Activated CD4-positive, alpha-beta memory T cell treated with anti-CD3 and anti-CD28 coated beads for 36 hours (primary cell): ENCODE measurements around the gene EXOC3L2. TPM values are rescaled to one million over a fixed set of nuclear protein-coding genes. Genes with fewer than 3 reads are reported as not detected.
A peak's percentile ranks its signal among the peaks of the same experiment; 100 is the strongest.

Experiments used
- CTCF ChIA-PET: fragments of 350-600 bp; sonication (Branson Sonifier 250); formaldehyde crosslinking; loops from one replicate; lab custom pipeline; 2021; ENCODE audit warnings: antibody characterized with exemption, inconsistent platforms; lab: Charles Lee
- POLR2A ChIA-PET: fragments of 350-600 bp; sonication (Branson Sonifier 250); formaldehyde crosslinking; loops from one replicate; lab custom pipeline; 2021; ENCODE audit warnings: antibody characterized with exemption; lab: Charles Lee
- DNase-seq: peaks from one replicate; pipeline ENCODE4 v3.0.0-alpha.2; 2020
- H3K27ac Mint-ChIP-seq: one replicate; pipeline ENCODE4 v1.8.0; 2021; ENCODE audit warnings: mixed read lengths
- H3K27me3 Mint-ChIP-seq: one replicate; pipeline ENCODE4 v1.8.0; 2021; ENCODE audit warnings: mixed read lengths
- H3K36me3 Mint-ChIP-seq: one replicate; pipeline ENCODE4 v1.8.0; 2021; ENCODE audit warnings: mixed read lengths
- H3K4me1 Mint-ChIP-seq: one replicate; pipeline ENCODE4 v1.8.0; 2021; ENCODE audit warnings: low read depth, mixed read lengths
- H3K4me3 Mint-ChIP-seq: one replicate; pipeline ENCODE4 v1.8.0; 2021; ENCODE audit warnings: mild to moderate bottlenecking, mixed read lengths
- H3K9me3 Mint-ChIP-seq: one replicate; pipeline ENCODE4 v1.8.0; 2021; ENCODE audit warnings: mixed read lengths
- intact Hi-C: fragments of 100-400 bp; cut with micrococcal nuclease; formaldehyde crosslinking; loops from one replicate; pipeline ENCODE4 v1.15.1; 2023
- total RNA-seq, 2 experiments: library from RNA; stranded (reverse); gene quantifications; one replicate each; pipeline ENCODE4 v1.2.3, GENCODE V29; 2021

The EXOC3L2 gene
- total RNA-seq, 2 experiments from 2014 or later = not detected

DNA sequence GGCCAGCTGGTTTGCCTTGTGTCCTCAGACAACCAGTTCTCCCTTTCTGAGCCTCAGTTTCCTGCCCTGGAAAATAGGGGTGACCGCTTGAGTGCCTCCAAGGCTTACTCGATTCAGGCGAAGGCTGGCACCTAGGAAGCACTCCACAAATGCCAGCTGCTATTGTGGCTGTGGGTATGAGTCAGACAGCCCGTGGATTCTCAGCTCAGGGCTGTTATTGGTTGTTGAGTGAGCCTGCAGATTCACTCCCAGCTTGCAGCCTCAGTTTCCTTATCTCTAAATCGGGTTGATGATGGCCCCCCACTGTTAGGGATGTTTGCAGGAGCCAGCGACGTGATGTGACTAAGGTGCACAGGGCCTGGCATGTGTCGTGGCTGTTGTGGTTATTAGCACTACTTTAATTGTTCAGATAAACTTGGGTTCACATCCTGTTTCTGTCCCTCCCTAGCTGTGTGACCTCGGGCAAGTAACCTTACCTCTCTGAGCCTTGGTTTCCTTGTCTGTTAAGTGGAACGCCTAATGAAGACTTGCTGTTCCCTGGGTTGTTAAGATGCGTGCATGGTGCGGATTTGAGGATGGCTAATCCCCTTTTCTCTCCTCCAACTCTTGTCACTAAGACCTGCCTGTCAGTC lies 8.3 kb upstream of the EXOC3L2 start:
- intact Hi-C loops = loop anchor here (5.0 kb wide), 1 partner anchor 84 kb away; no protein-coding TSS in a partner anchor
- Mint-ChIP-seq H3K36me3 (no peaks in the 10 kb centered on the region), H3K4me1 (peaks cover 28% of the 10 kb centered on the region), H3K9me3 (no peaks in the 10 kb centered on the region), H3K27me3 (no peaks in the 10 kb centered on the region), H3K4me3 (peak overlapping the region; percentile 33), H3K27ac (no peak overlapping the region)
- CTCF ChIA-PET = interaction anchor here (1.5 kb wide), 1 partner anchor 86 kb away, joined by 4 read pairs; no protein-coding TSS in a partner anchor
- POLR2A ChIA-PET = no interaction called here
- DNase-seq = peak; percentile 24

- peak; percentile 24 for DNase-seq
- no peaks in the 10 kb centered on the region for H3K36me3 Mint-ChIP-seq
- no peaks in the 10 kb centered on the region for H3K27me3 Mint-ChIP-seq
- H3K27ac Mint-ChIP-seq = no peak overlapping the region
- ChIA-PET CTCF (interaction anchor here (1.3 to 1.5 kb wide), 2 partner anchors 64 to 87 kb away, joined by 3 to 4 read pairs; no protein-coding TSS in a partner anchor), POLR2A (interaction anchor here (0.9 kb wide), 1 partner anchor 73 kb away, joined by 3 read pairs; the partner anchor contains the start of genes BLOC1S3 and TRAPPC6A)
- intact Hi-C loops = loop anchor here (5.0 kb wide), 1 partner anchor 86 kb away; no protein-coding TSS in a partner anchor
- H3K9me3 Mint-ChIP-seq = no peaks in the 10 kb centered on the region
- peaks cover 28% of the 10 kb centered on the region for H3K4me1 Mint-ChIP-seq
- peak overlapping the region; percentile 74 for H3K4me3 Mint-ChIP-seq
Measured at GRCh38 chr19:45251452-45252354, 6.5 kb upstream of the EXOC3L2 start.

- Mint-ChIP-seq H3K9me3 (no peaks in the 10 kb centered on the region), H3K4me3 (peak within 1 kb of the TSS; percentile 74), H3K4me1 (peaks cover 28% of the 10 kb centered on the region), H3K27me3 (peaks cover 3% of the 10 kb centered on the region), H3K36me3 (no peaks in the 10 kb centered on the region), H3K27ac (no peak within 1 kb of the TSS)
- intact Hi-C loops = loop anchor here (5.0 kb wide), 1 partner anchor 86 kb away; no protein-coding TSS in a partner anchor
- ChIA-PET CTCF (interaction anchor here (1.3 kb wide), 1 partner anchor 63 kb away, joined by 3 read pairs; no protein-coding TSS in a partner anchor), POLR2A (interaction anchor here (0.9 kb wide), 1 partner anchor 73 kb away, joined by 3 read pairs; the partner anchor contains the start of genes BLOC1S3 and TRAPPC6A)
- peak; percentile 66 for DNase-seq
Measured at GRCh38 chr19:45250832-45251451, 5.7 kb upstream of the EXOC3L2 start, which contains the start of gene MARK4. TSS of gene MARK4 (plus strand) at chr19:45251271. CDS start at chr19:45251589, 318 bp downstream.

DNA sequence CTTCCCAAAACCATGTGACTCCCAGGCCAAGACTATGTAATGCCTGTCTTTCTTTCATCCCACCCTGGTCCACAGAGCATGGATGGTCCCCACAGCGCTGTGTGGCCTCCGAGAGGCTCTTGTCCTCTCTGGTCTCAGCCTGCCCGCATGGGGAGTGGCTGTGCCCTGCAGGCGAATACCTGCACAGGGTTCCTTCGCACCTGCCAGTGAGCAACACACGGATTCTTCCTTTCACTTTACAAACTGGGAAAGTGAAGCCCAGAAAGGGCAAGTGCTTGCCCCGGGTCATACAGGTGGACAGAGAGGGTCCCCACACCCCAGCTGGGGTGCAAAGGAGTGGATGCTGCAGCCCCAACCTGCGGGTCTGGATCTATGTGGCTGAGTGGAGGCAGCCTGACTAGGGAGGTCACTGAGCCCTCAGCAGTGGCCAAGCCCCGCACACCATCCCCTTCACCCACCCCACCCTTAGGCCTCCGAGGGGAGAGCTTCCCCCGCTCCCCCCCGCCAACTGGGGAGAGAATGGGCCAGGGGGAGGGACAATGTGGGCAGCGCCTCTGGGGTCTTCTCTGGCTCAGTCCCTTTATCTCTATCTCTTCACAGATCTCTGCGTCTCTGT lies 5.1 kb upstream of the EXOC3L2 start:
- no peaks in the 10 kb centered on the region for H3K9me3 Mint-ChIP-seq
- ChIA-PET POLR2A (interaction anchor here (1.1 kb wide), 1 partner anchor 158 kb away, joined by 4 read pairs; the partner anchor contains the start of gene PPP1R37), CTCF (interaction anchor here (1.0 to 1.3 kb wide), 4 partner anchors 63 to 261 kb away, joined by 3 to 5 read pairs (median 3); partner anchors contain the start of genes BLOC1S3 and TRAPPC6A)
- H3K36me3 Mint-ChIP-seq = no peaks in the 10 kb centered on the region
- peaks cover 28% of the 10 kb centered on the region for H3K4me1 Mint-ChIP-seq
- DNase-seq = no peak
- peaks cover 3% of the 10 kb centered on the region for H3K27me3 Mint-ChIP-seq
- intact Hi-C loops = loop anchor here (5.0 kb wide), 1 partner anchor 87 kb away; no protein-coding TSS in a partner anchor
- H3K27ac Mint-ChIP-seq = no peak overlapping the region
- peak overlapping the region; percentile 74 for H3K4me3 Mint-ChIP-seq

DNA sequence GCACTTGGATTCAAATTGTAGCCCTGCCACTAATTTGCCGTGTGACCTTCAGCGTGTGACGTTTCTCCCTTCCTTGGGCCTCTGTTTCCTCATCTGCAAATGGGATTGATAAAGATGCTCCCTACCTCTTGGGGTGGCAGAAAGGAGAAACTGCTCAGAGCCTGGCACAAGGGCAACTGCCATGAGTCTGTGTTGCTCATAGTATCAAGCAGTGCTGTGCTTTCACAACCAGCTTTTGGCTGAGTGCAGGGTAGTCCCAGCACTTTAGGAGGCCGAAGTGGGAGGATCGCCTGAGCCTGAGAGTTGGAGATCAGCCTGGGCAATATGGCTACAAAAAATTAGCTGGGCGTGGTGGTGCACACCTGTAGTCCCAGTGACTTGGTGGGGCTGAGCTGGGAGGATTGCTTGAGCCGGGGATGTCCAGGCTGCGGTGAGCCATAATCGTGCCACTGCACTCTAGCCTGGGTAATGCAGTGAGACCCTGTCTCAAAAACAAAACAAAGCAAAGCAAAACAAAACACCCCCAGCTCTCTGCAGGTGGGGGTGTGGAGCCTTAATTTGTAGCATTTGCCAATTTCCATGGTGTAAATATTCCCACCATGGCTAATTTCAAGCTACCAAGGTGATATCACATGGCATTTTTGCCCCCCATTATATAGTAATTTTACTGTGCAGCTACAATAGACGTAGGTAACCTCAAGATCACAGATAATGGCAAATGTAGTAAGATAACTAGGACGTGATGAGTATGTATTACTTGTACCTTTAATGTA lies 4.2 kb upstream of the EXOC3L2 start:
- peaks cover 8% of the 10 kb centered on the region for H3K27me3 Mint-ChIP-seq
- CTCF ChIA-PET = interaction anchor here (0.6 to 1.5 kb wide), 11 partner anchors 12 to 260 kb away, joined by 3 to 6 read pairs (median 3); partner anchors contain the start of genes BLOC1S3, FOSB and TRAPPC6A
- POLR2A ChIA-PET = interaction anchor here (0.6 to 1.1 kb wide), 2 partner anchors 40 to 157 kb away, joined by 4 to 5 read pairs; partner anchors contain the start of gene PPP1R37
- no peak overlapping the region for H3K27ac Mint-ChIP-seq
- H3K36me3 Mint-ChIP-seq = no peaks in the 10 kb centered on the region
- DNase-seq = no peak
- intact Hi-C loops = loop anchor here (5.0 kb wide), 1 partner anchor 88 kb away; no protein-coding TSS in a partner anchor
- peaks cover 26% of the 10 kb centered on the region for H3K4me1 Mint-ChIP-seq
- H3K4me3 Mint-ChIP-seq = peak overlapping the region; percentile 20
- no peaks in the 10 kb centered on the region for H3K9me3 Mint-ChIP-seq

DNA sequence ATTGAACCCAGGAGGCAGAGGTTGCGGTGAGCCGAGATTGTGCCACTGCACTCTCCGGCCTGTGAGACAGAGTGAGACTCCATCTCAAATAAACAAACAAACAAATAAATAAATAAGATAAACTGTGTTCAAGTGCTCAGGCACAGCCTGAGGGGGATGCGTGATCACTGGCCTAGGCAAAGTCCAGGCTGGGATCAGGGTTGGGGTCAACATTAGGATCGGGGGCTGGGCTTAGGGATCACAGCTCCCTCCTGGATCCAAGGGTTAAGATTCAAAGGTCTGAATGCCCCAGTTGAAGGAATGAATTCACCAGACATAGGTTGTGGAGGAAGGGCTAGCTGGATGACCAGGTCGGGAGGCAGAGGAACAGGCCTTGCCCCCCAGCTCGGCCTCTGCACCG lies 1.9 kb upstream of the EXOC3L2 start:
- intact Hi-C loops = no loop called here
- peaks cover 8% of the 10 kb centered on the region for H3K4me1 Mint-ChIP-seq
- H3K4me3 Mint-ChIP-seq = no peak overlapping the region
- ChIA-PET POLR2A (no interaction called here), CTCF (interaction anchor here (1.2 kb wide), 2 partner anchors 10 to 91 kb away, joined by 3 to 4 read pairs; no protein-coding TSS in a partner anchor)
- H3K9me3 Mint-ChIP-seq = no peaks in the 10 kb centered on the region
- peaks cover 8% of the 10 kb centered on the region for H3K27me3 Mint-ChIP-seq
- no peak for DNase-seq
- H3K27ac Mint-ChIP-seq = no peak overlapping the region
- no peaks in the 10 kb centered on the region for H3K36me3 Mint-ChIP-seq

DNA sequence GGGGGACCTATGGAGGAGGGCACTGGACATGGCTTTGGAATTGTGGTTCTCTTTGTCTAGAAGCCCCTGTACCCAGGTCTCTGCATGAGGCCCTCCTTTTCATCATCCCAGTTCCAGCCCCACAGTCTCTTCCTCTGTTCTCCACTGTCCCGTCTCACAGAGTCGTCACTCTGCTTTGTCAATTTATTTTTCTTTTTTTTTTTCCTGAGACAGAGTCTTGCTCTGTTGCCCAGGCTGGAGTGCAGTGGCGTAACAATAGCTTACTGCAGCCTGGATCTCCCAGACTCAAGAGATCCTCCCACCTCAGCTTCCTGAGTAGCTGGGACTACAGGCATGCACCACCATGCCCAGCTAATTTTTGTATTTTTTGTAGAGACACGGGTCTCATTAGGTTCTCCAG lies 619 bp upstream of the EXOC3L2 start:
- Mint-ChIP-seq H3K4me3 (no peak overlapping the region), H3K27me3 (peaks cover 11% of the 10 kb centered on the region), H3K4me1 (peaks cover 7% of the 10 kb centered on the region), H3K27ac (no peak overlapping the region), H3K9me3 (no peaks in the 10 kb centered on the region), H3K36me3 (no peaks in the 10 kb centered on the region)
- intact Hi-C loops = no loop called here
- POLR2A ChIA-PET = no interaction called here
- no peak for DNase-seq
- CTCF ChIA-PET = interaction anchor here (1.2 kb wide), 1 partner anchor 92 kb away, joined by 3 read pairs; no protein-coding TSS in a partner anchor

- intact Hi-C loops = no loop called here
Measured at GRCh38 chr19:45244133-45244794, 943 bp downstream of the EXOC3L2 start.

GRCh38 chr19:45243144-45243732 lies 2.0 kb downstream of the EXOC3L2 start:
- Mint-ChIP-seq H3K27me3 (peaks cover 11% of the 10 kb centered on the region), H3K9me3 (no peaks in the 10 kb centered on the region), H3K36me3 (no peaks in the 10 kb centered on the region), H3K4me1 (peaks cover 2% of the 10 kb centered on the region), H3K4me3 (no peak overlapping the region), H3K27ac (no peak overlapping the region)
- CTCF ChIA-PET = interaction anchor here (0.6 kb wide), 1 partner anchor 17 kb away, joined by 4 read pairs; no protein-coding TSS in a partner anchor
- intact Hi-C loops = no loop called here
- peak; percentile 20 for DNase-seq
- POLR2A ChIA-PET = no interaction called here

More at GRCh38 chr19:45244133-45244794, 943 bp downstream of the EXOC3L2 start:
- CTCF ChIA-PET = no interaction called here
- Mint-ChIP-seq H3K9me3 (no peaks in the 10 kb centered on the region), H3K36me3 (no peaks in the 10 kb centered on the region), H3K4me1 (peaks cover 4% of the 10 kb centered on the region), H3K4me3 (no peak overlapping the region), H3K27ac (no peak overlapping the region), H3K27me3 (peaks cover 11% of the 10 kb centered on the region)
- no peak for DNase-seq
- POLR2A ChIA-PET = no interaction called here

- ChIA-PET POLR2A (no interaction called here), CTCF (no interaction called here)
- Mint-ChIP-seq H3K4me3 (no peak overlapping the region), H3K9me3 (no peaks in the 10 kb centered on the region), H3K4me1 (peaks cover 2% of the 10 kb centered on the region), H3K27ac (no peak overlapping the region), H3K27me3 (peaks cover 22% of the 10 kb centered on the region), H3K36me3 (no peaks in the 10 kb centered on the region)
- no peak for DNase-seq
- intact Hi-C loops = no loop called here
Measured at GRCh38 chr19:45238556-45238955, 6.7 kb downstream of the EXOC3L2 start.
